Activated CD4-positive, CD25-positive, alpha-beta regulatory T cell (primary cell): ENCODE results near the gene ATXN1L.
"Not testable (repeated sequence)": the region's sequence is repeated elsewhere in the genome, so short reads cannot be mapped to it uniquely, and the experiment has no call there.

Experiments
- DNase-seq, 4 experiments: peaks; one replicate each; lab custom pipeline; 2025; lab: John Stamatoyannopoulos, UW

Gene ATXN1L, protein sequence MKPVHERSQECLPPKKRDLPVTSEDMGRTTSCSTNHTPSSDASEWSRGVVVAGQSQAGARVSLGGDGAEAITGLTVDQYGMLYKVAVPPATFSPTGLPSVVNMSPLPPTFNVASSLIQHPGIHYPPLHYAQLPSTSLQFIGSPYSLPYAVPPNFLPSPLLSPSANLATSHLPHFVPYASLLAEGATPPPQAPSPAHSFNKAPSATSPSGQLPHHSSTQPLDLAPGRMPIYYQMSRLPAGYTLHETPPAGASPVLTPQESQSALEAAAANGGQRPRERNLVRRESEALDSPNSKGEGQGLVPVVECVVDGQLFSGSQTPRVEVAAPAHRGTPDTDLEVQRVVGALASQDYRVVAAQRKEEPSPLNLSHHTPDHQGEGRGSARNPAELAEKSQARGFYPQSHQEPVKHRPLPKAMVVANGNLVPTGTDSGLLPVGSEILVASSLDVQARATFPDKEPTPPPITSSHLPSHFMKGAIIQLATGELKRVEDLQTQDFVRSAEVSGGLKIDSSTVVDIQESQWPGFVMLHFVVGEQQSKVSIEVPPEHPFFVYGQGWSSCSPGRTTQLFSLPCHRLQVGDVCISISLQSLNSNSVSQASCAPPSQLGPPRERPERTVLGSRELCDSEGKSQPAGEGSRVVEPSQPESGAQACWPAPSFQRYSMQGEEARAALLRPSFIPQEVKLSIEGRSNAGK

GRCh38 chr16:71845639-71846430, at the start of gene ATXN1L:
Gene ATXN1L, plus strand, starts transcription at chr16:71845976. Its CDS starts 3,765 bp downstream, at chr16:71849741.
- peak; percentile 77 to 87 (median 84) for DNase-seq

GRCh38 chr16:71796501-71797097, 49.2 kb upstream of the ATXN1L start:
- no peak for DNase-seq

- DNase-seq, result no peak
These were observed 42.5 kb upstream of the ATXN1L start for GRCh38 chr16:71803305-71803690.

- DNase-seq, result peak in 1 of 4 experiments; percentile 56
These were observed 37.7 kb upstream of the ATXN1L start for GRCh38 chr16:71807905-71808592.

- DNase-seq, result peak; percentile 76 to 89 (median 84)
These were observed 37.0 kb upstream of the ATXN1L start, which contains the start of gene AP1G1 for GRCh38 chr16:71808593-71809459. Gene AP1G1, minus strand, starts transcription at chr16:71808834. Its CDS starts 19,355 bp downstream, at chr16:71789479.

DNA sequence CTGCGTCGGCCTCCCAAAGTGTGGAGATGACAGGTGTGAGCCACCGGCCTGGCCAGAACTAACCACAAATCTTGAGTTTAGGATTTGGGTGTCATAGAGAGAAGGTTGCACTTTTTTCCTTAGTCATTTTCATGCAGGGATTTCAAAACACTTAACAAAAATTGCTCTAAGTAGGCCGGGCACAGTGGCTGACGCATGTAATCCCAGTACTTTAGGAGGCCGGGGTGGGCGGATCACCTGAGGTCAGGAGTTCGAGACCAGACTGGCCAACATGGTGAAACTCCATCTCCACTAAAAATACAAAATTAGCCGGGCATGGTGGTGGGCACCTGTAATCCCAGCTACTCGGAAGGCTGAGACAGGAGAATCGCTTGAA, 35.6 kb upstream of the ATXN1L start:
- not testable (repeated sequence) for DNase-seq

DNA sequence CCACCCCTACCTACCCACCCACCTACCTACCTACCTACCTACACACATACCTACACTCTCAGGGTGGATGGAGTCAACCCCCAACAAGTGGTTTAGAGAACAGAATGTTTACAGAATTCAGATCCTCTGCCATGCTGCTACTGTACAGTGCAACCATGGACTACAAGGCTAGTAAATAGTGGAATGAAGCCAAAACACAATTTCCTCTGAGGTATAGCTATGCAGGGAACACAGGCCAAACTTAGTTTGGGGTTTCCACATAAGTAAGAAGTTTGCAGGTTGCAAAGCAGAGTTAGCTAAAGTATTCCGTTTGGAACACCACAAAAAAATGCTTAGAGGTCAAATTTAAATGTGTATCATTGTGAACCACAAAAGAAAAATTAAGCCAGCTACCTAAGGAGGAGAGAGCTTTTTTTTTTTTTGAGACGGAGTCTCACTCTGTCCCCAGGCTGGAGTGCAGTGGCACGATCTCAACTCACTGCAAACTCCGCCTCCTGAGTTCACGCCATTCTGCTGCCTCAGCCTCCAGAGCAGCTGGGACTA, 34.4 kb upstream of the ATXN1L start:
- DNase-seq, result no peak

DNA sequence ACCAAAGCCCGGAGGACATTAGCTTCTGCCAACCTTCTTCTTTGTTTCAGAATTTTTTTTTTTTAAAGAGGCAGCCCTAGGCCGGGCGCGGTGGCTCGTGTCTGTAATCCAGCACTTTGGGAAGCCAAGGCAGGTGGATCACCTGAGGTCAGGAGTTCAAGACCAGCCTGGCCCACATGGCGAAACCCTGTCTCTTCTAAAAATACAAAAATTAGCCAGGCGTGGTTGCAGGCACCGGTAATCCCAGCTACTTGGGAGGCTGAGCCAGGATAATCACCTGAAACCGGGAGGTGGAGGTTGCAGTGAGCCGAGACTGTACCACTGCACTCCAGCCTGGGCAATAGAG, 28.6 kb upstream of the ATXN1L start:
- DNase-seq, result not testable (repeated sequence)

DNA sequence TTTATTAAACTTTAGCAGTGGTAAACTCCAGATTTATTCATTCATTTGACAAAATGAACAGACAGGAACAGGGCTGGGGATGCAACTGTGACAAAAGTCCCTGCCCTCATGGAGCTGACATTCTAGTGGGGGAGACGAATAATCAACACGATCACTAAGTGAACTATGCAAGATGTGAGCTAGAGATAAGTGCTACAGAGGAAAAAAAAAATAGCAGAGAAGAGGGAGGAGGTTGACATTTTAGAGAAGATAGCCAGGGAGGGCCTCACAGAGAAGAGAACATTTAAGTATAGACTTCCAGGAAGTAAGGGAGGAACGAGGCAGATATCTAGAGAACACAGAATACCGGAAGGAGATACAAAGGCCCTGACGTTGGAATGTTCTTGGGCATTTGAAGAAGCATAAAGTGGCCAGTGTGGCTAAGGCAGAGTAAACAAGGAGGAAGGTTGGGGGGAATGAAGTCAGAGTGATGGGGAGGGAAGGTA, 19.2 kb upstream of the ATXN1L start:
- no peak for DNase-seq

- no peak for DNase-seq
These were observed 15.4 kb upstream of the ATXN1L start for GRCh38 chr16:71830359-71830758.

GRCh38 chr16:71831698-71832097, 14.1 kb upstream of the ATXN1L start:
- not testable (repeated sequence) for DNase-seq

DNA sequence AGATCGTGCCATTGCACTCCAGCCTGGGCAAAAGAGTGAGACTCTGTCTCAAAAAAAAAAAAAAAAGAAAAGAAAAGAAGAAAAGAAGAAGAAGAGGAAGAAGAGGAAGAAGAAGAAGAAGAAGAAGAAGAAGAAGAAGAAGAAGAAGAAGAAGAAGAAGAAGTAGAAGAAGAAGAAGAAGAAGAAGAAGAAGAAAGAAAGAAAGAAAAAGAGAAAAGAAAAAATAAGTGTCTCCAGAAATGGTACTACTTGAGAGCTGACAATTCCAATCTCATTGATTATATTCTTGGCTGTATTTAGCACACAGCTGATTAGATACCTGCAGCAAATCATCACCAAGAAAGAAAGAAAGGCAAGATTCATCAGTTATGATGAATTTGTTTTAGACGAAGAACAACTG, 13.7 kb upstream of the ATXN1L start:
- DNase-seq, result not testable (repeated sequence)

DNA sequence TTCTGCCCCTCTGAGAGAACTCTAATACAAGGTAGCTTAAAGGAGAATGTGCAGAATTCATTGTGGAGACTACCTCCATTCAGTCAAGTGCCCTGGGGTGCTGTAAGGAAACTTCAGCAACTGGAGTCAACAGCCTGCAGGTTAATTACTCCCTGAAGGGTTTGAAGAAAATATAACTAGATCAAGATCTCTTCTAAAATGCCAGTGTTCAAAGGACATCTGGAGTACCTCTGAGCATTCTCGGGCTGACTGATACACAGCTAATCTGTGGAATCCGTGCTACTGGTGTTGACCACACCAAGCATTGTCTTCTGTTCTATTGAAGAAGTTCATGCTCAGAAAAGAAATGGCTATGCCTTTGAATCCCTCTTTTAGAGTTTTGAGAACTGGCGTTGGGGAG, 11.5 kb upstream of the ATXN1L start:
- no peak for DNase-seq

DNA sequence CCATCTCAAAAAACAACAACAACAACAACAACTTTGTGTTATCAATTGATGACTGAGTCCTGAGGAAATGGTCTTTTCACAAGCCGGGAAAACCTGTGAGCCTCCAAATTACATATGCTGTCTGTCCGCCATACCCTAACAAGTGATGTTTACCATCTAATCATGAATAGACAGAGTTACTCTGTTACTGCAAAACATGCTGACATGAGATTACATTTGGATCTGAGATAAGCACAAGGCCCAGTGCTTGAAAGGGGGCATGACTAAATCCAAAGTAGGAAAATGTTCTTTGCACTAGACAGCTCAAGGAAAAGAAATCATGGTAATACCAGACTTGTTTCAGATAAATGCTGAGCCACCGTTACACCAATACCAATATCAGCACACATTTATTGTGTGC, 8.6 kb upstream of the ATXN1L start:
- DNase-seq, result no peak

- no peak for DNase-seq
These were observed 5.7 kb upstream of the ATXN1L start for GRCh38 chr16:71840052-71840451.

GRCh38 chr16:71843572-71843971, 2.2 kb upstream of the ATXN1L start:
- no peak for DNase-seq

DNA sequence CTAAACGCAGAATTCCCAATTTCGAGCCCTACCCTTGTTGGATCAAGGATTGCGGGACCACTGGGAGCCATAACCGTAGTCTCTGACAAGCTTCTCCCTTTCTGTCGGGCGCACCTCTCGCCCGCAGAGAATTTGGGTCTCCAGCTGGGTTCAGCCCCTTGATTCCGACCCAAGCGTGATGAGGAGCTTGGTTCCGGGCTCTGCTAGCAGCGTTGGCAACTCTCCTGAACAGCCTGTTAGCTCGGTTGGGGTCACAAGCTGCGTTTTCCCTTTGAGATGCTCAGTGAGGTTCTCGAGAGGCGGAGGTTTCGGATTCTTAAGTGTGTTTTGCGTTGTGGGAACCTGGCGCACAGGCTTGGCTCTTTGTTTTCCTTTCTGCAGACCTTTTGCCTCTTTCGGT, 655 bp downstream of the ATXN1L start:
- DNase-seq, result no peak

- no peak for DNase-seq
These were observed 1.3 kb downstream of the ATXN1L start for GRCh38 chr16:71847096-71847495.

DNA sequence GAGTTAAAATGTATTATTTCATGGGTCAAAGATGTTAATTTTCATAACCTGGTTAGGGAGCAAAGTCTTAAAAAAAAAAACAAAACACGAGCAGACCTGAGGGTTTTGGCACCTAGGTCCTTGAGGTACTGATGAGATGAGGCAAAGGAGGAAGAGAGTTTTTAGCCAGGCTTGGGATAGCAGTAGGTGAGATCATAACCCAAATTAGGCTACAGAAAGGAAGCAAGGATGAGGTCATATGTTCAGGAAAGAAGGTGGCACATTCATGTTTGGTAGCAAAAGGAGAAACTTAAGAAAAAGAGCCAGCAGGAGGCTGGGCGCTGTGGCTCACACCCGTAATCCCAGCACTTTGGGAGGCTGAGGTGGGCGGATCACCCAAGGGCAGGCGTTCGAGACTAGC, 2.8 kb downstream of the ATXN1L start:
- DNase-seq, result no peak

GRCh38 chr16:71851746-71852145, 6.0 kb downstream of the ATXN1L start:
- DNase-seq, result no peak
